T-helper 1 cell treated with Interleukin-12 subunit alpha and Interleukin-12 subunit beta and Interleukin-4 antibody, amounts not matched to agents 30 ng/mL and 1 ng/mL, for 36 hours (primary cell): ENCODE results near the gene APOL3. TPM values are rescaled to one million over a fixed set of nuclear protein-coding genes. Genes with fewer than 3 reads are reported as not detected.
"Not testable (repeated sequence)": the region's sequence is repeated elsewhere in the genome, so short reads cannot be mapped to it uniquely, and the experiment has no call there.

Experiments
- intact Hi-C: fragments of 100-400 bp; cut with micrococcal nuclease; formaldehyde crosslinking; loops from one replicate; pipeline ENCODE4 v1.15.1; 2024
- total RNA-seq: library from RNA; stranded (reverse); gene quantifications from 2 replicates; pipeline ENCODE4 v1.2.3, GENCODE V29; 2022

The APOL3 gene
- total RNA-seq, 1 donor from 2014 or later = 221 TPM

GRCh38 chr22:36162127-36163034, 1.8 kb upstream of the APOL3 start:
- intact Hi-C loops = loop anchor here (5.0 kb wide), 3 partner anchors 90 to 515 kb away; partner anchors contain the start of genes APOL1, APOL6 and MYH9

GRCh38 chr22:36161793-36162126, 1.2 kb upstream of the APOL3 start:
- intact Hi-C loops = loop anchor here (5.0 kb wide), 3 partner anchors 91 to 514 kb away; partner anchors contain the start of genes APOL1, APOL6 and MYH9

GRCh38 chr22:36156515-36157419, 3.8 kb downstream of the APOL3 start:
- intact Hi-C loops = loop anchor here (2.0 kb wide), 2 partner anchors 32 to 326 kb away; no protein-coding TSS in a partner anchor

- intact Hi-C loops = loop anchor here (2.0 kb wide), 2 partner anchors 31 to 327 kb away; no protein-coding TSS in a partner anchor
Observed at GRCh38 chr22:36156119-36156514, 4.4 kb downstream of the APOL3 start.

GRCh38 chr22:36155702-36156101, 4.9 kb downstream of the APOL3 start:
- intact Hi-C loops = loop anchor here (2.0 kb wide), 2 partner anchors 31 to 327 kb away; no protein-coding TSS in a partner anchor

GRCh38 chr22:36154423-36154945, 6.1 kb downstream of the APOL3 start:
- intact Hi-C loops = no loop called here

DNA sequence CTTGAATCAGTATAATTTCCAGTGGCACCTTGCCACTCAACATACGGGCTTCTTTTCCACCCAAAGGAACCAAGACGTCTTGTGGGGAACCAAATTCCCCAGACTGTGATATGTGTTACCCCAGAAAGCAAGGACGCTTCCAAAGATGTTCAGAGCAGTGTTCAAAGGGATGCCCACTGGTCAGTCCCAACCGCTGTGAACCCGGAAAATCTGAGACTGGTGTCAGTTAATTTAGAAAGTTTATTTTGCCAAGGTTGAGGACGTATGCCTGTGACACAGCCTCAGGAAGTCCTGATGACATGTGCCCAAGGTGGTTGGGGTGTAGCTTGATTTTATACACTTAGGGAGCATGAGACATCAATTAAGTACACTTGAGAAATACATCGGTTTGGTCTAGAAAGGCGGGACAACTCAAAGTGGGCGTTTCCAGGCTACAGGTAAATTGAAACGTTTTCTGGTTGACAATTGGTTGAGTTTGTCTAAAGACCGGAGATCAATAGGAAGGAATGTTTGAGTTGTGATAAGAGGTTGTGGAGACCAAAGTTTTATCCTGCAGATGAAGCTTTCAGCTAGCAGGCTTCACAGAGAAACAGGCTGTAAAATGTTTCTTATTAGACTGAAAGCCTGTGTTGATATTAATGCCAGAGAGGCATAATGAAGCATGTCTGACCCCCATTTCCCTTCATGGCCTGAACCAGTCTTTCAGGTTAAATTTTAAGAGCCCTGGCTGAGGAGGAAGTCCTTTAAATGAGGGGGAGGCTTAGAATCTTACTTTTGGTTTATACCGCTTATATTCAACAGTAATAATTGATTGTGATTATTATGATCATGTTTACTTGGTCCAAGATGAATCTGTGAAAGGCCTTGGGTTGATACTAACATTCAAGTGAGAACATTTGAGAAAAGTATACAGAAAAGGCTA, 6.8 kb downstream of the APOL3 start:
- intact Hi-C loops = no loop called here

- intact Hi-C loops = not testable (repeated sequence)
Observed at GRCh38 chr22:36152821-36153220, 7.7 kb downstream of the APOL3 start.

DNA sequence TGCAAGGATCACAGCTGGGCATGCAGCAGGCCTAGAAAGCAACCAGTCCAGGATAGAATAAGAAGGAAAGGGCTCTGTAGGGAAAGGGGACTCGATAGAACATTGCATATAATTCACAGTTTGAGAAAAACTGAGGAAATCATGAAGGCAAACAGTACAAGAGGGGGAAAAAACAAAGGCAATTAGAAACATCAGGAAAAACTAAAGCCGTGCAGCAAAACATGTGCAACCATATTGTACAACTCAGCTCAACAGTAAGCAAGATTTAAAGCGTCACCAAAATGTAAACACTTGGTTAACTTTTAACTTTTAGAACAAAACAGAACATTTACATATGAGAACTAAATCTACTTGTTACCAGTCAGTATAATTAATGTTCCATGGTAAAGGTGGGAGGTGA, 8.5 kb downstream of the APOL3 start:
- intact Hi-C loops = no loop called here

DNA sequence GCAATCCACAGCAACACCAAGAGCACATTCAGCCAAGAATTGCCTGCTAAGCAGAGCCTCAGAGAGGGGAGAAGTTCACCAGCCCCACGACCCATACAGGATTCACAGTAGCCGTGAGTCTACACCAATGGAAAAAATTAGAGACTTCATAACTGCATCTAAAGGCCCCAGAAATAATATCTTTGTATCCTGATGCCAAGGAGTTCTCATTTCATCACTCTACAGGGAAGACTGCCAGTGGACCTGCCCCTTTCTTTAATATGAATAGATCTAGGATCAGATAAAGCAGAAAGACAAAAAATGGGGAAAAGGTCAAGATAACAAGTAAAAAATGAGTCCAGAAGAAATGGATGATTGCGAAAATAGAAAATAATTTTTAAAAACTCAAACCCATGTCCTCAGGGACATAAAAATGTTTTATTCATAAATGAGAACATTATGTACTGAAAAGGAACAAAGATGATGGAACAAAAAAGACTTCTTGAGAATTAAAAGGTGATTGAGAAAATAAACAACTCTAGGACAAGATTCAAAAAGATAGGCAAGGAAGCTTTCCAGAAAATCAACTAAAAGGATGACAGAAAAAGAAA, 9.5 kb downstream of the APOL3 start:
- intact Hi-C loops = no loop called here

DNA sequence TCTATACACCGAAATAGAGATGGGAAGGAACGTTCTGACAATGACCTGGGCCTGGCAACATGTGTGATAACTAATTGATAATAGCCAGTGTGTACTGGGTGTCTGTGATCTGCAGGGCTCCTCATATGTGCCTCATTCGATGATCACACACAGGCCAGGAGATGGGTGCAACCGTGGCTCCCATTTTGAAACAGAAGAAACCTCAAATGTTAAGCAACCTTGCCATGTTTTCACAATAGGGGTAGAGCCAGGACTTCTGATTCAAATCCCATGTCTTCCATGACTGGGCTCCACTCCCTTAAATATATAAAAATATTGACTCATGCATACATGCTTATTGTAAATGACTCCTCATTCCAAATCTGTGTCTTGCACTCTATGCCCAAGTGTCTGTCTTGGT, 11.1 kb downstream of the APOL3 start:
- intact Hi-C loops = no loop called here

DNA sequence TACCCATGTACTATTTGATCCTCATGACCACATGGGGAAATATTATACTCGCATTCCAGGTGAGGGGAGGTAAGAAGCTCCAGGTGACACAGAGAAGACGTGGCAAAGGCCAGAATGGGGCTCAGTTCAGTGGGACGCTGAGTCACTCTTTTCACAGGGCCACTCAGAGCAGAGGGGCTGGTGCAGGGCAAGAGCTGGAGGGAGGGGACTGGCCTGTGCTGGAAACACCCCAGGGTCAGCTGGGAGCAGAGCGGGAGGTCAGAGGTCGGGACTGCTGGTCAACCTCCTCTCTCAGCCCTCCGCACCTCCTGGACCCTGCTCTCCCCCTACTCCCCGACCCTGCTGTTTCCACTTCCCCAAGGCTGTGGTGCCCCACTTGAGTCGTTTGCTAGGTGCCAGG, 12.1 kb downstream of the APOL3 start:
- intact Hi-C loops = no loop called here

DNA sequence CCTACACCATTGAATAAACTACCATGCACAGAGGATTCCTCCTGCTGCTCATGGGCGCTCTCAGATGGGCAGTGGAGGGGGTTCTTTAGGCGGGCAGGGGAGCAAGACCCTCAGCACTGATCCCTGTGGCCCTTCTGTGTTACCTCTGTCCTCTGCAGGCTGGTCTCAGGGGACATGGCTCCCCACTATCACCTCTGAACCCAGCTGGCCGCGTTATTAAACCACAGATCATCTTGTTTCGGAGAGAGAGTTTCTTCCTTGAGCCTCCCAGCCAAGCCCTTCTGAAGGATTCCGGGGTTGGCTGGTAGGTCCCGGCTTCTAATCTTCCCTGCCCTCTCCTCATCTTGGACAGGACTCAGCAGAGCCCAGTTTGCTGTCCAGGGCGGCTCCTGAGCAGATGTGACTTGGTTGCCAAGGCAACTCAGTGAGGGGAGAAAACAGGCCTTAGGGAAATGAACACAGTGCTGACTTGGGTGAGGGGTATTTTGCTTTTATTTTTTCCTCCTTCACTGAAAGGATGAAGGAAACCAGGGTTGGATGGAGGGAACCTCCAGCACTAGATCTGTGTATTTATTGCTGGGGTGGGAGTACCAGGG, 13.3 kb downstream of the APOL3 start:
- intact Hi-C loops = no loop called here

- intact Hi-C loops = loop anchor here (1.0 to 2.0 kb wide), 2 partner anchors 34 to 77 kb away; no protein-coding TSS in a partner anchor
Observed at GRCh38 chr22:36145881-36146280, 14.7 kb downstream of the APOL3 start.

DNA sequence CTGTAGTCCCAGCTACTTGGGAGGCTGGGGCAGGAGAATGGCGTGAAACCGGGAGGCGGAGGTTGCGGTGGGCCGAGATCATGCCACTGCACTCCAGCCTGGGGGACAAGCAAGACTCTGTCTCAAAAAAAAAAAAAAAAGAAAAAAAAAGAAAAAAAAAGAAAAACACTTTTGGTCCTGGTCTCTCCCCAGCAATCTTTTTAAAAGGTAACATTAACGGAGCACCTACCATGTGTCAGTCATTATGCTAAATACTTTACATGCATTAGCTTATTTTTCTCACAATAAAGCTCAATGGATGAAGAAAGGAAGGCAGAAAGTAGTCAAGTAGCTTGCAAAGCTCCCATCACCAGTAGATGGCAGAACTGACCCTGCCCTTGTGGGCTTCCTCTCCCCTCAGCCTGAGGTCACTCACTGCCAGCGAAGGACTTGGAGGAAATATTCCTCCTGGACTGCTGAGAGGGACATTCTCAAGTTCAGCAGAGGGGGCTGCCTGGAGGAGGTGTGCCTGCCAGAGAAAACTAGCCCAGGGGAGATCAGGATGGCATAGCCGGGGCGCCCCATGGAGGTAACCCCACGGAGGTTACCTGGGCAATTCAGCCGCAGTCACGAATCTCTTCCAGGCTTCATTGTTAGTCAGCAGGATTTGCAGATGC, 15.5 kb downstream of the APOL3 start:
- intact Hi-C loops = loop anchor here (1.0 to 2.0 kb wide), 2 partner anchors 35 to 78 kb away; no protein-coding TSS in a partner anchor

- intact Hi-C loops = loop anchor here (2.0 kb wide), 1 partner anchor 79 kb away; no protein-coding TSS in a partner anchor
Observed at GRCh38 chr22:36143956-36144355, 16.6 kb downstream of the APOL3 start.

DNA sequence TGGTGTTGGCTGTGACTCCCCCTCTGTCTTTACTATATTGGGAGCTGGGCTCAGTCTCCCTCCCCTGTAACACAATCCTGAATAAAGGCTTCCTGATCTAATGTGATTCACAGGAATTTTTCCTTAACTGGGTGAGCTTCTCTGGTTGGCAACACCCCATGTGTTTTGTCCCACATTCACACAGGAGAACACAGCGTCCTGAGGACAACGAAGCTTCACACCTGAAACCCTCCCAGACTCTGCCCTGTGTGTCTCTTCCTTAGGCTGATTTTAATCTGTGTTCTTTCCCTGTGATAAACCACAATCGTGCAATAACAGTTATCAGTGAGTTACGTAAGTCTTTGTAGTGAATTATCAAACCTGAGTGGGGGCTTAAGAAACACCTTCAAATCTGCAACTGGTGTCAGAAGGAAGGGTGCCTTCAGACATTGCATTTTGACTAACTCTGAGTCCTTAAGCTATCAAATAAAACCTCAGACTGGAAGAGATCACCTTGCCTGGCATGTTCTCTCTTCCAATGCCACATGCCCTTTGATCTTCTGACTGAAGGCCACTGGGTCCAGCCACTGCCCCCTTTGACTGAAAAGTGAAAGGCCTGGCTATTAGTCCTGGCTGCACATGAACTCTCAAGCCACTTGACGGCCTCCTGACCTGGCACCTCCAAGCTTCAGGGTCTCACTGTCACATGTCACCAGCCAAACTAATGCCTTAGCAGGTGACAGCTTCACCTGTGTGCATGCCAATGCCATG, 17.3 kb downstream of the APOL3 start:
- intact Hi-C loops = no loop called here

GRCh38 chr22:36141481-36141880, 19.1 kb downstream of the APOL3 start:
- intact Hi-C loops = no loop called here
